Ascending aorta (tissue), 2 donors: ENCODE data around the gene SLC22A23. TPM values are rescaled to one million over a fixed set of nuclear protein-coding genes. Genes with fewer than 3 reads are reported as not detected.

Experiments
- DNase-seq, 2 donors: peaks; one replicate each; pipeline ENCODE4 v3.0.0-alpha.2; 2019; ENCODE audit warnings: low spot score in 2 of 2
- H3K27ac ChIP-seq, 2 donors: fragments of 200-600 bp; sonication (generic); one replicate each; pipeline ENCODE4 v1.5.1; 2016 to 2017; ENCODE audit warnings: mild to moderate bottlenecking in 1 of 2
- H3K27me3 ChIP-seq: fragments of 200-600 bp; sonication (generic); one replicate; pipeline ENCODE4 v1.5.1; 2017
- H3K36me3 ChIP-seq, 2 donors: fragments of 200-600 bp; sonication (generic); one replicate each; pipeline ENCODE4 v1.5.1; 2016
- H3K4me1 ChIP-seq, 2 donors: fragments of 200-600 bp; sonication (generic); one replicate each; pipeline ENCODE4 v1.5.1; 2016 to 2017; ENCODE audit warnings: mild to moderate bottlenecking in 1 of 2
- H3K4me3 ChIP-seq, 2 donors: fragments of 200-600 bp; sonication (generic); one replicate each; pipeline ENCODE4 v1.5.1; 2016 to 2017; ENCODE audit warnings: mild to moderate bottlenecking in 1 of 2
- H3K9me3 ChIP-seq, 2 donors: fragments of 200-600 bp; sonication (generic); one replicate each; pipeline ENCODE4 v1.5.1; 2016
- CTCF ChIP-seq, 3 experiments: fragments of 200-600 bp in 2 of 3; fragments of 450-650 bp in 1 of 3; sonication (generic) in 2 of 3; IDR thresholded peaks; one replicate each; pipeline ENCODE4 v1.5.1; 2016 to 2019; ENCODE audit warnings: antibody characterized with exemption in 3 of 3, mild to moderate bottlenecking in 1 of 3, moderate library complexity in 1 of 3
- intact Hi-C: fragments of 100-400 bp; cut with DNase I; formaldehyde crosslinking; loops from one replicate; pipeline ENCODE4 v1.15.1; 2023
- total RNA-seq: library from RNA; depleted of rRNA; stranded (reverse); fragments of >200 nt; gene quantifications from one replicate; pipeline ENCODE4 v1.1.0, GENCODE V29; 2016

Gene SLC22A23
- total RNA-seq, 1 donor from 2014 or later = 42.0 TPM

- Histone ChIP-seq H3K27ac (no peak overlapping the region), H3K36me3 (no peaks in the 10 kb centered on the region), H3K4me1 (no peaks in the 10 kb centered on the region), H3K9me3 (no peaks in the 10 kb centered on the region), H3K27me3 (no peaks in the 10 kb centered on the region), H3K4me3 (no peak overlapping the region)
- intact Hi-C loops = no loop called here
- no peak for TF ChIP-seq CTCF (IDR thresholded peaks at IDR 0.05)
- no peak for DNase-seq
Measured at GRCh38 chr6:3297909-3298308, 158.9 kb downstream of the SLC22A23 start.

DNA sequence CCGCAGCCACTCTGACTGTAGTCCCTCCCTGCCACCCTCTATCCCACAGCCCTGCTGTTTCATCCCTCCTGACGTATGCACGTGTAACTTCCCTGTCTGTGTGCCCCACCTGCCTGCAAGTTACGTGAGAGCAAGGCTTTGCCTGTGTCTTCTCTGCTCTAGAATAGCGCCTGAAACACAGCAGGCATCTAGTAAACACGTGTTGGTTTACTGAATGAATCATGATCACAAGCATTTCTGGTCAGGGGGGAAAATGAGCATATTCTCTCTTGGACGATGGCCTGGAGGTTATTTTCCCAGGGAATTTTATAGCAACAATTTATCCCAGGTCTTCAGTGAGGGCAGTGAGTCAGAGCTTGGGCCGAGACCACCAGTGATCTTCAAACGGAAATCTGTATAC, 159.8 kb downstream of the SLC22A23 start:
- DNase-seq = no peak
- no peak overlapping the region for H3K4me3 ChIP-seq
- no peak for TF ChIP-seq CTCF (IDR thresholded peaks at IDR 0.05)
- H3K9me3 ChIP-seq = no peaks in the 10 kb centered on the region
- H3K27ac ChIP-seq = no peak overlapping the region
- no peaks in the 10 kb centered on the region for H3K4me1 ChIP-seq
- intact Hi-C loops = no loop called here
- H3K27me3 ChIP-seq = no peaks in the 10 kb centered on the region
- H3K36me3 ChIP-seq = no peaks in the 10 kb centered on the region

GRCh38 chr6:3296537-3296936, 160.3 kb downstream of the SLC22A23 start:
- DNase-seq = no peak
- TF ChIP-seq CTCF (IDR thresholded peaks at IDR 0.05) = no peak
- intact Hi-C loops = no loop called here
- H3K4me1 ChIP-seq = no peaks in the 10 kb centered on the region
- H3K36me3 ChIP-seq = no peaks in the 10 kb centered on the region
- H3K27me3 ChIP-seq = no peaks in the 10 kb centered on the region
- no peak overlapping the region for H3K27ac ChIP-seq
- H3K4me3 ChIP-seq = no peak overlapping the region
- H3K9me3 ChIP-seq = no peaks in the 10 kb centered on the region

GRCh38 chr6:3296078-3296477, 160.8 kb downstream of the SLC22A23 start:
- no peaks in the 10 kb centered on the region for H3K9me3 ChIP-seq
- H3K4me3 ChIP-seq = no peak overlapping the region
- H3K36me3 ChIP-seq = no peaks in the 10 kb centered on the region
- intact Hi-C loops = no loop called here
- H3K27ac ChIP-seq = no peak overlapping the region
- no peak for DNase-seq
- no peaks in the 10 kb centered on the region for H3K4me1 ChIP-seq
- no peaks in the 10 kb centered on the region for H3K27me3 ChIP-seq
- TF ChIP-seq CTCF (IDR thresholded peaks at IDR 0.05) = no peak

DNA sequence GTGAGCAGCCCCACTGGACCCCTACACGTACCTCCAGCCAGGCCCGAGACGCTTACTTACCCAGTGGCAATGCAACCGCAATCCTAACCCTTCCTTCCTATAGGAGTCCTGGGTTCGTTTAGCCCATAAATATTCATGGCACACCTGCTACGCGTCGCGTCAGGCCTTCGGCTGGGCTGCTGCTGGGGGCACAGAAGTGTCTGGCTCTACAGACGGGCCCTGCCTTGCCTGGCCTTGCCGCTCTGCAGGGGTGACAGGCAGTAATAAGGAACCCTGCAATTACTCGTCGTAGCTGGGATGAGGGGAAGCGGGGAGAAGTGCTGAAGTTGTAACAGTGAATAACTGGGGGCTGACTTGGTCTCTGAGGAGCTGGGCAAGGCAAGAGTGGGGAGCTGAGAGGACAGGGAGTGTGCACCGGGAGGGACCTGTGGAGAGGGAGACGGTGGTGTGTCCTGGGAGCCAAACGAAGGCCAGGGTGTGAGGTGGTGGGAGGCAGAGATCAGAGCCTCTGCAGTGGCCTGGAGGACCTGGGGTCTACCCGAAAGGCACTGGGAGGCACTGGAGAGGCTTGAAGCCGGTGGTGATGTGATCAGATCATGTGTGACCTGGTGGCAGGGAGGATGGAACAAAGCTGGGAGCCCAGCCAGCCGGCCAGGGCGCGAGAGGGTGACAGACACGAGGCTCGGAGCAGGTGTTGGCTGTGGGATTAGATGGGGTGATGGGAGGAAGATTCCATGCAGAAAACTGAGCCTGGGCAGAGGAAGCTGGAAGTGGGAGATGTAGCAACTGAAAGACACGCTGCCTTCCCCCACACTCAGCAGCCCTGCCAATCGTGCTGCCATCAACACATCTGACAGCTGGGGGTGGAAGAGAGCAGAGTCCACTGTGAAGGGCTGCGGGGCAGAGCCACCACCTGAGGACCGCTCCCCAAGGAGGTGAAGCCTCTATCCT, 161.7 kb downstream of the SLC22A23 start:
- no peaks in the 10 kb centered on the region for H3K9me3 ChIP-seq
- no peak for TF ChIP-seq CTCF (IDR thresholded peaks at IDR 0.05)
- H3K27ac ChIP-seq = no peak overlapping the region
- intact Hi-C loops = no loop called here
- H3K4me1 ChIP-seq = no peaks in the 10 kb centered on the region
- H3K4me3 ChIP-seq = no peak overlapping the region
- DNase-seq = no peak
- no peaks in the 10 kb centered on the region for H3K36me3 ChIP-seq
- no peaks in the 10 kb centered on the region for H3K27me3 ChIP-seq
